Left renal cortex interstitium (tissue), 4 donors: Measurements from ENCODE around the gene KMT2A. TPM values are rescaled to one million over a fixed set of nuclear protein-coding genes. Genes with fewer than 3 reads are reported as not detected.
A peak's percentile ranks its signal among the peaks of the same experiment; 100 is the strongest.
"Not testable (repeated sequence)": the region's sequence is repeated elsewhere in the genome, so short reads cannot be mapped to it uniquely, and the experiment has no call there.

Experiments
- DNase-seq, 4 donors: peaks; one replicate each; pipeline ENCODE4 v3.0.0-alpha.2; 2013; ENCODE audit warnings: low read depth in 4 of 4, low spot score in 2 of 4, missing footprints in 1 of 4
- polyA plus RNA-seq, 4 donors: library from polyadenylated mRNA; unstranded; fragments of 120-200 nt; gene quantifications; one replicate each; pipeline ENCODE4 v1.2.1, GENCODE V29; 2013; ENCODE audit not compliant: insufficient read length in 4 of 4

KMT2A gene
- polyA plus RNA-seq, 4 donors: 31.8 to 54.5 (median 44.2) TPM

GRCh38 chr11:118531597-118532084 is 95.3 kb downstream of the KMT2A start:
- DNase-seq: no peak

- DNase-seq: no peak
These were observed 95.8 kb downstream of the KMT2A start for GRCh38 chr11:118532091-118532490.

DNA sequence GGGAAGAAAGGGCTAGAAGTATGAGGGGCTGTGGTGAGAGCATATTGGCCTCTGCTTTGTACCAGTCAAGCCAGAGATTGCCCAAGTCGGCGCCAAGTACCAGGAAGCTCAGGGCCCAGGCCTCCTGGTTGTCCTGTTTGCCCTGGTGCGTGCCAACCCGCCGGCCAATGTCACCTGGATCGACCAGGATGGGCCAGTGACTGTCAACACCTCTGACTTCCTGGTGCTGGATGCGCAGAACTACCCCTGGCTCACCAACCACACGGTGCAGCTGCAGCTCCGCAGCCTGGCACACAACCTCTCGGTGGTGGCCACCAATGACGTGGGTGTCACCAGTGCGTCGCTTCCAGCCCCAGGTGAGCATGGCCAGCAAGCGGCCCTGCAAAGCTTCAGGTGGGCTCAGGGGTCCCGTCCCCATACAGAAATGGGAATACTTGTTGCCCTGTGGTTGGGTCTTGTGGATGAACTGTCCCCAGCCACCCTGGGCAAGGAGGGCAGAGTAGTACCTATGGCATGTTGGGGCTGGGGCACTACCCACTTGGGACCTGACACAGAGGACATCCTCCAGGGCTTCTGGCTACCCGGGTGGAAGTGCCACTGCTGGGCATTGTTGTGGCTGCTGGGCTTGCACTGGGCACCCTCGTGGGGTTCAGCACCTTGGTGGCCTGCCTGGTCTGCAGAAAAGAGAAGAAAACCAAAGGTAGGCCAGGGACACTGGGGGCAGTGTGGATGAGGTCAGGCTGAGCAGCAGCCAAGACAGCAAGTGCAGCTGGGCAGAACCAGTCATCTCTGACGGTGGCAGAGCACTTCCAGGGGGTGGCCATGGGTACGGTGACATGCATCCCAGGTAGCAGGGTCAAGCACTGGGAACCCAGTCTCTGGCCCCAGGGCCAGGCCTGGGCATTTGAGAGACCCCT is 96.8 kb downstream of the KMT2A start:
- DNase-seq: no peak

GRCh38 chr11:118533769-118534729 is 97.8 kb downstream of the KMT2A start:
- no peak for DNase-seq

GRCh38 chr11:118535261-118535660 is 99.0 kb downstream of the KMT2A start:
- no peak for DNase-seq

DNA sequence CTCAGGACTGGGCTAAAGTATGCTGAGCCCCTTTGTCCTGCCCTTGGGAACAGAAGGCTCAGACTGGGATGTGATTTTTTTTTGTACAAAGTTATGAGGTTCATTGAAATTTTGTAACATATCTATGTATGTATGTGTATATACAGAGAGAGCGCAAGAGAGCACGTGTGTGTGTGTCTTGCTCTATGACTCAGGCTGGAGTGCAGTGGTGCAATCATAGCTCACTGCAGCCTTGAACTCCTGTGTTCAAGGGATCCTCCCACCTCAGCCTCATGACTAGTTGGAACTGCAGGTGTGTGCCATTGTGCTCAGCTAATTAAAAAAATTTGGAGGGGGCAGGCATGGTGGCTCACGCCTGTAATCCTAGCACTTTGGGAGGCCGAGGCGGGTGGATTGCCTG is 100.4 kb downstream of the KMT2A start:
- DNase-seq: no peak

DNA sequence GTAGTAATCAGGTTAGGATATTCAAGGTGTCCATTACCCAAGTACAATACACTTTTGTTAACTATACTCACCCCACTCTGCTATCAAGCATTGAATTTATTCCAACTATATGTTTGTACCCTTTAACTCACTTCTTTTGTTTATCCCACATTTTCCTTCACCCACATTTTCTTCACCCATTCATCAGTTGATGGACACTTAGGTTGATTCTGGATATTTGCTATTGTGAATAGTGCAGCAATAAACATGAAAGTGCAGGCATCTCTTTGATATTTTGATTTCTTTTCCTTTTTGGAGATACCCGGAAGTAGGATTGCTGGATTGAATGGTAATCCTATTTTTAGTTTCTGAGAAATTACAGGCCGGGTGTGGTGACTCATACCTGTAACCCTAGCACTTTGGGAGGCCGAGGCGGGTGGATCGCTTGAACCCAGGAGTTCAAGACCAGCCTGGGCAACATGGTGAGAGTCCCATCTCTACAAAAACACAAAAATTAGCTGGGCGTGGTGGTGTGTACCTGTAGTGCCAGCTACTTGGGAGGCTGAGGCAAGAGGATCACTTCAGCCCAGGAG is 101.2 kb downstream of the KMT2A start:
- no peak for DNase-seq

- no peak for DNase-seq
These were observed 107.8 kb downstream of the KMT2A start for GRCh38 chr11:118544010-118544646.

DNA sequence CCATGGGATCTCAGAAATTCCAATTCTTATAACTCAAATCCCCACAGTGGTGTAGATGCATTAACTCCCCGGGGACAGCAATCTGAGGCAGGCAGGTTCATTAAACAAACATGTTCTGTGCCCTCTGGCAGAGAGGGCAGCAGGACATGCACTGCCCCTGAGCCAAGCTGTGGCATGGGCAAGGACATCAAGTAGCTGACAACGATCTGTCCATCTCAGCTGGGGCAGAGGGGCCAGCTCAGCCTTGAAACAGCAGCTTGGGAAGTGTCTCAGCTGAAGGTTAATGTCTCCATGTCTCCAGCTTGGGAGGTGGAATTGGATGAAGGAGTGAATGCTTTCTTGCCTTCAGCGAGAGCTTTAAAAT is 108.3 kb downstream of the KMT2A start:
- no peak for DNase-seq

- DNase-seq: no peak
These were observed 109.2 kb downstream of the KMT2A start for GRCh38 chr11:118545533-118545932.

GRCh38 chr11:118547132-118547531 is 110.8 kb downstream of the KMT2A start:
- no peak for DNase-seq

GRCh38 chr11:118552341-118552740 is 116.0 kb downstream of the KMT2A start:
- DNase-seq: no peak

DNA sequence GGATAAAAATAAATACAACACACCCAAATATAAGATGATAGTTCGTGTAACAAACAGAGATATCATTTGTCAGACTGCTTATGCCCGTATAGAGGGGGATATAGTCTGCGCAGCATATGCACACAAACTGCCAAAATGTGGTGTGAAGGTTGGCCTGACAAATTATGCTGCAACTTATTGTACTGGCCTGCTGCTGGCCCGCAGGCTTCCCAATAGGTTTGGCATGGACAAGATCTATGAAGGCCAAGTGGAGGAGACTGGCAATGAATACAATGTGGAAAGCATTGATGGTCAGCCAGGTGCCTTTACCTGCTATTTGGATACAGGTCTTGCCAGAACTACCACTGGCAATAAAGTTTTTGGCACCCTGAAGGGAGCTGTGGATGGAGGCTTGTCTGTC is 124.5 kb downstream of the KMT2A start:
- no peak for DNase-seq

DNA sequence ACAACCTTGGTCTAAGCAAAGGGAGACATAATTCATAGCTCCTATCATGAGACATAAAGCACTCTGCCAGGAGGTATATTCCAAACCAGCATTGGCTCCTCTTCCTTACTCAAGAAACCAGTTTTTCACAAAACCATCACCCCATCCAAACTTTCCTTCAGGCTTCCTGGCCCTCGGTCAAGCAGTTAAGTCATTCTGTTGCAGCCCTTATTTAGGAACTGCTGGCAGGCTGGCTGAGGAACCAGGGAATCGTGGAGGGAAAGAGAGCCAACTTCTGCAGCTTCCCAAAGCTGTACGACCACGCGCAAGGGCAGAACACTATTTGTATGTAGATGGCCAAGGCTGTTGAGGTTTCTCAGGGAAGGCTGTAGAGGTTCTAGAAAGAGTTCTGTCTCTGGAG is 128.8 kb downstream of the KMT2A start:
- no peak for DNase-seq

GRCh38 chr11:118569670-118570069 is 133.4 kb downstream of the KMT2A start:
- DNase-seq: no peak

- DNase-seq: no peak
These were observed 134.5 kb downstream of the KMT2A start for GRCh38 chr11:118570787-118571186.

GRCh38 chr11:118571701-118572060 is 135.4 kb downstream of the KMT2A start:
- DNase-seq: not testable (repeated sequence)

- DNase-seq: peak; percentile 64 to 66 (median 65)
These were observed 136.0 kb downstream of the KMT2A start, which contains the start of gene ARCN1 for GRCh38 chr11:118572061-118572980. ARCN1 (plus strand) TSS chr11:118572409; CDS start chr11:118572548, 139 bp downstream.

- peak in 3 of 4 donors; percentile 28 to 64 (median 32) for DNase-seq
These were observed 136.8 kb downstream of the KMT2A start for GRCh38 chr11:118572981-118573550.
